Uterus (tissue), 4 donors: ENCODE measurements around the gene MBD1. TPM values are rescaled to one million over a fixed set of nuclear protein-coding genes. Genes with fewer than 3 reads are reported as not detected.

ENCODE experiments used
- DNase-seq, 2 donors: peaks; one replicate each; pipeline ENCODE4 v3.0.0-alpha.2; 2019 to 2020
- H3K27ac ChIP-seq, 2 donors: fragments of 200-600 bp; sonication (generic); 1 replicate in 1 of 2; 2 replicates in 1 of 2; pipeline ENCODE4 v1.5.1; 2016 to 2018
- H3K27me3 ChIP-seq, 2 donors: fragments of 200-600 bp; sonication (generic); one replicate each; pipeline ENCODE4 v1.5.1; 2018 to 2019; ENCODE audit warnings: control low read depth in 1 of 2
- H3K36me3 ChIP-seq, 2 donors: fragments of 200-600 bp; sonication (generic); one replicate each; pipeline ENCODE4 v1.5.1; 2019; ENCODE audit warnings: control low read depth in 1 of 2
- H3K4me1 ChIP-seq, 2 donors: fragments of 200-600 bp; sonication (generic); one replicate each; pipeline ENCODE4 v1.5.1; 2018 to 2019; ENCODE audit warnings: control low read depth in 1 of 2
- H3K4me3 ChIP-seq, 2 donors: fragments of 200-600 bp; sonication (generic); 1 replicate in 1 of 2; 2 replicates in 1 of 2; pipeline ENCODE4 v1.5.1; 2018 to 2019; ENCODE audit warnings: mild to moderate bottlenecking in 1 of 2
- H3K9me3 ChIP-seq, 2 donors: fragments of 200-600 bp; sonication (generic); one replicate each; pipeline ENCODE4 v1.5.1; 2019; ENCODE audit warnings: control low read depth in 1 of 2
- CTCF ChIP-seq, 4 experiments: fragments of 200-600 bp in 2 of 4; fragments of 450-650 bp in 2 of 4; sonication (generic) in 2 of 4; IDR thresholded peaks; one replicate each; pipeline ENCODE4 v1.5.1; 2016 to 2019; ENCODE audit warnings: antibody characterized with exemption in 4 of 4, mild to moderate bottlenecking in 2 of 4, moderate library complexity in 1 of 4
- POLR2A ChIP-seq, 2 donors: fragments of 450-650 bp; IDR thresholded peaks; one replicate each; pipeline ENCODE4 v1.6.1; 2016; ENCODE audit warnings: antibody characterized with exemption in 2 of 2, mild to moderate bottlenecking in 1 of 2, moderate library complexity in 1 of 2
- intact Hi-C: fragments of 100-400 bp; cut with DNase I; formaldehyde crosslinking; loops from one replicate; pipeline ENCODE4 v1.15.1; 2023; ENCODE audit warnings: low total_unique reads
- total RNA-seq, 4 donors: library from RNA; depleted of rRNA in 3 of 4; stranded (reverse); fragments of >200 nt in 3 of 4; gene quantifications; one replicate each; pipeline versions ENCODE4 v1.1.0 to v1.2.4, GENCODE V29; 2014 to 2023
- donor health status: DM: yes; HTN: yes; CAD: no.

MBD1 gene
- total RNA-seq, 4 donors from 2014 or later, result 20.3 to 82.2 (median 52.7) TPM

- intact Hi-C loops, result no loop called here
Measured at GRCh38 chr18:50275503-50276036, 5.8 kb downstream of the MBD1 start.

GRCh38 chr18:50274941-50275340 is 6.4 kb downstream of the MBD1 start:
- no peak for DNase-seq
- H3K27me3 ChIP-seq, result no peaks in the 10 kb centered on the region
- peaks cover 0 to under 1% of the 10 kb centered on the region in 2 donors for H3K4me1 ChIP-seq
- no peak for TF ChIP-seq POLR2A (IDR thresholded peaks at IDR 0.05)
- TF ChIP-seq CTCF (IDR thresholded peaks at IDR 0.05), result no peak
- H3K4me3 ChIP-seq, result no peak overlapping the region
- no peaks in the 10 kb centered on the region for H3K9me3 ChIP-seq
- H3K36me3 ChIP-seq, result no peaks in the 10 kb centered on the region
- intact Hi-C loops, result no loop called here
- no peak overlapping the region for H3K27ac ChIP-seq

More at GRCh38 chr18:50275503-50276036, 5.8 kb downstream of the MBD1 start:
- Histone ChIP-seq H3K36me3 (no peaks in the 10 kb centered on the region), H3K27ac (no peak overlapping the region), H3K9me3 (no peaks in the 10 kb centered on the region), H3K4me3 (no peak overlapping the region), H3K27me3 (no peaks in the 10 kb centered on the region), H3K4me1 (peaks cover 0 to 7% of the 10 kb centered on the region in 2 donors)
- no peak for TF ChIP-seq POLR2A (IDR thresholded peaks at IDR 0.05)
- no peak for TF ChIP-seq CTCF (IDR thresholded peaks at IDR 0.05)
- no peak for DNase-seq

GRCh38 chr18:50274044-50274442 is 7.3 kb downstream of the MBD1 start:
- no peak for DNase-seq
- H3K4me1 ChIP-seq, result no peaks in the 10 kb centered on the region
- H3K27me3 ChIP-seq, result no peaks in the 10 kb centered on the region
- no peak overlapping the region for H3K27ac ChIP-seq
- no peaks in the 10 kb centered on the region for H3K36me3 ChIP-seq
- TF ChIP-seq POLR2A (IDR thresholded peaks at IDR 0.05), result no peak
- no peak for TF ChIP-seq CTCF (IDR thresholded peaks at IDR 0.05)
- intact Hi-C loops, result no loop called here
- no peak overlapping the region for H3K4me3 ChIP-seq
- no peaks in the 10 kb centered on the region for H3K9me3 ChIP-seq

- H3K4me3 ChIP-seq, result no peak overlapping the region
- no peaks in the 10 kb centered on the region for H3K9me3 ChIP-seq
- intact Hi-C loops, result no loop called here
- DNase-seq, result no peak
- no peak overlapping the region for H3K27ac ChIP-seq
- TF ChIP-seq POLR2A (IDR thresholded peaks at IDR 0.05), result no peak
- no peak for TF ChIP-seq CTCF (IDR thresholded peaks at IDR 0.05)
- H3K4me1 ChIP-seq, result no peaks in the 10 kb centered on the region
- H3K27me3 ChIP-seq, result no peaks in the 10 kb centered on the region
- no peaks in the 10 kb centered on the region for H3K36me3 ChIP-seq
Measured at GRCh38 chr18:50273203-50274043, 7.9 kb downstream of the MBD1 start.

GRCh38 chr18:50272568-50272967 is 8.8 kb downstream of the MBD1 start:
- H3K9me3 ChIP-seq, result no peaks in the 10 kb centered on the region
- no peak for DNase-seq
- intact Hi-C loops, result no loop called here
- no peak overlapping the region for H3K4me3 ChIP-seq
- H3K36me3 ChIP-seq, result no peaks in the 10 kb centered on the region
- no peaks in the 10 kb centered on the region for H3K4me1 ChIP-seq
- no peak overlapping the region for H3K27ac ChIP-seq
- no peak for TF ChIP-seq CTCF (IDR thresholded peaks at IDR 0.05)
- no peak for TF ChIP-seq POLR2A (IDR thresholded peaks at IDR 0.05)
- no peaks in the 10 kb centered on the region for H3K27me3 ChIP-seq
